HEK293 (cell line): ENCODE results near the gene PSTPIP1.

Experiments used
- CTCF ChIA-PET: fragments of 350-600 bp; formaldehyde crosslinking; extraction: SDS; loops from one replicate; lab custom pipeline; 2021; ENCODE audit warnings: antibody characterized with exemption; lab: Yijun Ruan, JAX
- POLR2A ChIA-PET: fragments of 300-600 bp; formaldehyde crosslinking; extraction: SDS; loops from one replicate; lab custom pipeline; 2020; ENCODE audit warnings: antibody characterized with exemption, inconsistent platforms; lab: Yijun Ruan, JAX
- H3K27ac ChIP-seq: fragments of 200-500 bp; sonication (Bioruptor generic); 2 replicates; pipeline ENCODE4 v1.5.1; 2014; ENCODE audit warnings: low read depth, low read length, control low read depth, inconsistent platforms; ENCODE audit errors: extremely low read depth
- H3K36me3 ChIP-seq, 2 experiments: fragments of 200-500 bp in 1 of 2; sonication (Bioruptor generic) in 1 of 2; 1 replicate in 1 of 2; 2 replicates in 1 of 2; pipeline ENCODE4 v1.5.1; 2014 to 2017; ENCODE audit warnings: inconsistent platforms in 2 of 2, low read length in 2 of 2; ENCODE audit not compliant: control insufficient read depth in 2 of 2, insufficient read depth in 1 of 2
- H3K4me1 ChIP-seq: fragments of 200-500 bp; sonication (Bioruptor generic); 2 replicates; pipeline ENCODE4 v1.5.1; 2014; ENCODE audit warnings: mild to moderate bottlenecking, low read length, inconsistent platforms; ENCODE audit not compliant: control insufficient read depth, insufficient read depth
- H3K4me3 ChIP-seq: 2 replicates; pipeline ENCODE4 v1.5.1; 2011; ENCODE audit warnings: low read depth, mild to moderate bottlenecking, control low read depth, low read length, moderate library complexity
- H3K9me3 ChIP-seq: fragments of 200-500 bp; sonication (Bioruptor generic); 2 replicates; pipeline ENCODE4 v1.5.1; 2014; ENCODE audit warnings: low read depth, low read length, inconsistent platforms; ENCODE audit not compliant: control insufficient read depth, insufficient read depth
- BCL6B ChIP-seq: fragments of 450-650 bp; formaldehyde crosslinking; IDR thresholded peaks from 2 replicates; pipeline ENCODE4 v1.5.1; 2017; ENCODE audit warnings: missing biosample characterization, missing genetic modification characterization
- EGR2 ChIP-seq: fragments of 450-650 bp; formaldehyde crosslinking; IDR thresholded peaks from 2 replicates; pipeline ENCODE4 v1.5.1; 2016; ENCODE audit warnings: low read depth, missing biosample characterization, missing genetic modification characterization
- MEIS1 ChIP-seq: sonication (generic); formaldehyde crosslinking; IDR thresholded peaks from 2 replicates; pipeline ENCODE4 v1.8.1; 2022; ENCODE audit warnings: missing genetic modification reagents, mild to moderate bottlenecking, borderline replicate concordance
- MZF1 ChIP-seq: fragments of 450-650 bp; formaldehyde crosslinking; IDR thresholded peaks from 2 replicates; pipeline ENCODE4 v1.5.1; 2017; ENCODE audit warnings: missing biosample characterization, missing genetic modification characterization, borderline replicate concordance
- OVOL3 ChIP-seq: fragments of 450-650 bp; formaldehyde crosslinking; IDR thresholded peaks from 2 replicates; pipeline ENCODE4 v1.5.1; 2016; ENCODE audit warnings: missing biosample characterization, missing genetic modification characterization
- PRDM1 ChIP-seq: fragments of 450-650 bp; formaldehyde crosslinking; IDR thresholded peaks from 2 replicates; pipeline ENCODE4; 2016; ENCODE audit warnings: missing biosample characterization, missing genetic modification characterization
- PRDM4 ChIP-seq: fragments of 450-650 bp; formaldehyde crosslinking; IDR thresholded peaks from 2 replicates; pipeline ENCODE4 v1.5.1; 2017; ENCODE audit warnings: missing biosample characterization, missing genetic modification characterization
- SCRT2 ChIP-seq: fragments of 450-650 bp; formaldehyde crosslinking; IDR thresholded peaks from 2 replicates; pipeline ENCODE4 v1.5.1; 2016; ENCODE audit warnings: missing biosample characterization, missing genetic modification characterization
- ZBTB1 ChIP-seq: fragments of 450-650 bp; formaldehyde crosslinking; IDR thresholded peaks from 2 replicates; pipeline ENCODE4 v1.5.1; 2016; ENCODE audit warnings: missing biosample characterization, missing genetic modification characterization
- ZFHX2 ChIP-seq: fragments of 450-650 bp; formaldehyde crosslinking; conservative IDR thresholded peaks from 2 replicates; pipeline ENCODE4 v1.5.1; 2016; ENCODE audit warnings: missing biosample characterization, missing genetic modification characterization
- ZNF138 ChIP-seq: fragments of 450-650 bp; formaldehyde crosslinking; IDR thresholded peaks from 2 replicates; pipeline ENCODE4 v1.5.1; 2016; ENCODE audit warnings: missing biosample characterization, missing genetic modification characterization, borderline replicate concordance
- ZNF155 ChIP-seq: fragments of 450-650 bp; formaldehyde crosslinking; IDR thresholded peaks from 2 replicates; pipeline ENCODE4 v1.5.1; 2016; ENCODE audit warnings: missing biosample characterization, missing genetic modification characterization
- ZNF211 ChIP-seq: fragments of 450-650 bp; formaldehyde crosslinking; IDR thresholded peaks from 2 replicates; pipeline ENCODE4 v1.5.1; 2016; ENCODE audit warnings: low read depth, missing biosample characterization, missing genetic modification characterization
- ZNF23 ChIP-seq: fragments of 450-650 bp; formaldehyde crosslinking; IDR thresholded peaks from 2 replicates; pipeline ENCODE4 v1.5.1; 2016; ENCODE audit warnings: missing biosample characterization, missing genetic modification characterization, borderline replicate concordance
- ZNF248 ChIP-seq: fragments of 450-650 bp; formaldehyde crosslinking; IDR thresholded peaks from 2 replicates; pipeline ENCODE4 v1.5.1; 2017; ENCODE audit warnings: missing biosample characterization, missing genetic modification characterization
- ZNF302 ChIP-seq: fragments of 450-650 bp; formaldehyde crosslinking; IDR thresholded peaks from 2 replicates; pipeline ENCODE4 v1.5.1; 2016; ENCODE audit warnings: missing biosample characterization, missing genetic modification characterization, low read depth
- ZNF335 ChIP-seq: fragments of 450-650 bp; formaldehyde crosslinking; conservative IDR thresholded peaks from 2 replicates; pipeline ENCODE4 v1.5.1; 2016; ENCODE audit warnings: missing biosample characterization, missing genetic modification characterization
- ZNF354C ChIP-seq: fragments of 450-650 bp; formaldehyde crosslinking; IDR thresholded peaks from 2 replicates; pipeline ENCODE4 v1.5.1; 2016; ENCODE audit warnings: missing biosample characterization, missing genetic modification characterization, low read depth, borderline replicate concordance
- ZNF426 ChIP-seq: fragments of 450-650 bp; formaldehyde crosslinking; IDR thresholded peaks from 2 replicates; pipeline ENCODE4 v1.5.1; 2017; ENCODE audit warnings: missing biosample characterization, missing genetic modification characterization, mild to moderate bottlenecking, inconsistent platforms, moderate library complexity
- ZNF449 ChIP-seq: fragments of 450-650 bp; formaldehyde crosslinking; IDR thresholded peaks from 2 replicates; pipeline ENCODE4 v1.5.1; 2017; ENCODE audit warnings: missing biosample characterization, mild to moderate bottlenecking, missing genetic modification characterization, moderate library complexity
- ZNF510 ChIP-seq: fragments of 450-650 bp; formaldehyde crosslinking; IDR thresholded peaks from 2 replicates; pipeline ENCODE4 v1.5.1; 2018; ENCODE audit warnings: mild to moderate bottlenecking, missing genetic modification characterization, missing biosample characterization; ENCODE audit not compliant: insufficient replicate concordance
- ZNF513 ChIP-seq: fragments of 450-650 bp; IDR thresholded peaks from 2 replicates; pipeline ENCODE4 v1.5.1; 2018; ENCODE audit warnings: missing biosample characterization, missing genetic modification characterization
- ZNF555 ChIP-seq: fragments of 450-650 bp; formaldehyde crosslinking; conservative IDR thresholded peaks from 2 replicates; pipeline ENCODE4 v1.5.1; 2017; ENCODE audit warnings: missing biosample characterization, mild to moderate bottlenecking, missing genetic modification characterization, inconsistent platforms
- ZNF626 ChIP-seq: fragments of 450-650 bp; sonication (Bioruptor Pico); formaldehyde crosslinking; IDR thresholded peaks from 2 replicates; pipeline ENCODE4 v1.5.1; 2018; ENCODE audit warnings: missing biosample characterization, missing genetic modification characterization, inconsistent platforms
- ZNF660 ChIP-seq: fragments of 450-650 bp; IDR thresholded peaks from 2 replicates; pipeline ENCODE4 v1.5.1; 2018; ENCODE audit warnings: missing biosample characterization, mild to moderate bottlenecking, missing genetic modification characterization
- ZNF670 ChIP-seq: fragments of 450-650 bp; formaldehyde crosslinking; IDR thresholded peaks from 2 replicates; pipeline ENCODE4 v1.5.1; 2016; ENCODE audit warnings: missing biosample characterization, missing genetic modification characterization, low read depth
- ZNF701 ChIP-seq: fragments of 450-650 bp; formaldehyde crosslinking; IDR thresholded peaks from 2 replicates; pipeline ENCODE4 v1.5.1; 2016; ENCODE audit warnings: missing biosample characterization, missing genetic modification characterization
- ZNF707 ChIP-seq: fragments of 450-650 bp; formaldehyde crosslinking; IDR thresholded peaks from 2 replicates; pipeline ENCODE4 v1.5.1; 2016; ENCODE audit warnings: missing biosample characterization, missing genetic modification characterization
- ZNF76 ChIP-seq: fragments of 450-650 bp; formaldehyde crosslinking; IDR thresholded peaks from 2 replicates; pipeline ENCODE4; 2016; ENCODE audit warnings: low read depth, missing biosample characterization, missing genetic modification characterization, borderline replicate concordance
- ZNF777 ChIP-seq: fragments of 450-650 bp; formaldehyde crosslinking; IDR thresholded peaks from 2 replicates; pipeline ENCODE4 v1.5.1; 2017; ENCODE audit warnings: missing biosample characterization, missing genetic modification characterization, borderline replicate concordance
- ZNF792 ChIP-seq: fragments of 450-650 bp; formaldehyde crosslinking; IDR thresholded peaks from 2 replicates; pipeline ENCODE4 v1.5.1; 2016; ENCODE audit warnings: missing biosample characterization, missing genetic modification characterization
- ZSCAN23 ChIP-seq: fragments of 450-650 bp; formaldehyde crosslinking; IDR thresholded peaks from 2 replicates; pipeline ENCODE4 v1.5.1; 2016; ENCODE audit warnings: missing biosample characterization, missing genetic modification characterization

PSTPIP1 gene

GRCh38 chr15:76953913-76954312, 41.0 kb upstream of the PSTPIP1 start:
- ChIA-PET POLR2A (interaction anchor here (0.6 to 2.0 kb wide), 3 partner anchors 12 to 788 kb away, joined by 3 to 6 read pairs (median 4); partner anchors contain the start of gene RCN2), CTCF (interaction anchor here (0.8 kb wide), 1 partner anchor 19 kb away, joined by 4 read pairs; no protein-coding TSS in a partner anchor)

GRCh38 chr15:76954744-76955143, 40.2 kb upstream of the PSTPIP1 start:
- ChIA-PET POLR2A (interaction anchor here (0.7 to 2.0 kb wide), 2 partner anchors 23 to 51 kb away, joined by 3 to 6 read pairs; partner anchors contain the start of gene RCN2), CTCF (interaction anchor here (0.8 to 1.3 kb wide), 3 partner anchors 18 to 50 kb away, joined by 4 to 5 read pairs (median 4); no protein-coding TSS in a partner anchor)
- Histone ChIP-seq H3K9me3 (no peaks in the 10 kb centered on the region), H3K4me1 (peaks cover 11% of the 10 kb centered on the region), H3K36me3 (peaks cover 12 to 13% of the 10 kb centered on the region in 2 experiments), H3K4me3 (no peak overlapping the region), H3K27ac (no peak overlapping the region)
- TF ChIP-seq ZNF701 (tag by site-specific recombination) (no peak), ZNF138 (tag by site-specific recombination) (no peak), ZNF449 (tag by site-specific recombination) (no peak; the same call in 1 of the 2 replicates), ZNF792 (tag by site-specific recombination) (no peak), ZNF211 (tag by site-specific recombination) (no peak), ZNF76 (peak; percentile 44; the same call in 1 of the 2 replicates), ZNF23 (tag by site-specific recombination) (no peak), ZNF335 (tag by site-specific recombination) (no peak; the same call in 1 of the 2 replicates), PRDM4 (no peak), ZNF426 (tag by site-specific recombination) (no peak), ZNF510 (tag by site-specific recombination) (no peak), ZNF707 (tag by site-specific recombination) (no peak), BCL6B (tag by site-specific recombination) (no peak), EGR2 (tag by site-specific recombination) (no peak), ZNF626 (tag by site-specific recombination) (no peak), ZNF777 (no peak), ZBTB1 (tag by site-specific recombination) (no peak), PRDM1 (tag by site-specific recombination) (no peak)

More at GRCh38 chr15:76953913-76954312, 41.0 kb upstream of the PSTPIP1 start:
- Histone ChIP-seq H3K27ac (no peak overlapping the region), H3K4me3 (no peak overlapping the region)
- TF ChIP-seq ZNF513 (tag by site-specific recombination), result no peak
- TF ChIP-seq ZNF707 (tag by site-specific recombination), result no peak
- TF ChIP-seq ZSCAN23, result no peak
- TF ChIP-seq ZNF354C, result no peak
- no peak for TF ChIP-seq ZNF248 (tag by site-specific recombination)
- TF ChIP-seq ZNF155 (tag by site-specific recombination), result no peak
- TF ChIP-seq ZFHX2 (tag by site-specific recombination), result no peak
- TF ChIP-seq MZF1 (tag by site-specific recombination), result no peak
- TF ChIP-seq OVOL3 (tag by site-specific recombination), result no peak
- no peak for TF ChIP-seq ZNF660 (tag by site-specific recombination)
- TF ChIP-seq SCRT2 (tag by site-specific recombination), result no peak
- TF ChIP-seq ZNF670 (tag by site-specific recombination), result no peak
- no peak for TF ChIP-seq MEIS1 (CRISPR knock-in tag)
- TF ChIP-seq ZNF555 (tag by site-specific recombination), result no peak
- TF ChIP-seq ZNF302 (tag by site-specific recombination), result no peak
- TF ChIP-seq, all 188 proteins: peak for 0
- Histone ChIP-seq H3K36me3 (peaks cover 20% of the 10 kb centered on the region in 2 experiments), H3K4me1 (peaks cover 11% of the 10 kb centered on the region), H3K9me3 (no peaks in the 10 kb centered on the region)
